ENCODE data around the gene ADRA2A.

The ADRA2A gene

DNA sequence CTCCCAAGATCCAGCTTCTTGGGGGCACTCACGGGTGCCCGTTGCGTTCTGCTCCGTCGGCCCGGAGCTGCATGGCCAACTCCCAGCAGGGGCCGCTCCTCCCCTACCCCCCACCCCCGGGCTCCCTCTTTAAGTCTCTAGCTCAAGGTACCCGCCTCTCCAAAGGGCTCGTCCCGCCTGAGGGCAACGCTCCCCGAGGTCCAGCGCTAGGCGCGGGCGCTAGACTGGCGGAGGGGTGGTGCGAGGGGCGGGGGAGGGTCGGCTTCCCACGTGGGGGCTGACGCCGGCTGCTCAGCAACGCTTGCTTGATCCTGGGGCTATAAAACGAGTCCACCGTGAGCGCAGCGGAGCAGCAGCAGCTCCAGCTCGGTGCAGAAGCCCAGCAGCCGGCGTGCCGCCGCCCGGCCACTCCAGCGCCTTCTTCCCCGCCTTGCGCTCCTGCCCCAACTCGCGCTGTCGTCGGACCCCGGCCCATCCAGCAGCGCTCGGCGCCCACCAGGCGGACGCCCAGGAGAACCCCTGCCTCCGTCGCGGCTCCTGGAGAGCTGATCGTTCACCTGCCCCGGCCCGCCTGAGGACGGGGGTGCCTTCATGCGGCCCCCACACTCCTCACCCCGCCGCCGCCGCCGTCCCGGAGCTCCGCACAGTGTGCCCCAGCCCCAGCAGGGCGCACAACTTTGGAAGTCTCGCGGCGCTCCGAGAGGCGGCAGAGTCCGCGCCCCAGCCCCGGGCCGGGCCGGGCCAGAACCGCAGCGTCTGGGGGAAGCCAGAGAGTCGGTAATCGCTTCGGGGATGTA, at the start of gene ADRA2A:
Gene ADRA2A (plus strand): TSS at position 348 of the 797 bp plus-strand sequence. CDS start 968 bp downstream, outside the sequence.
- DNase-seq = peak; percentile 61

DNA sequence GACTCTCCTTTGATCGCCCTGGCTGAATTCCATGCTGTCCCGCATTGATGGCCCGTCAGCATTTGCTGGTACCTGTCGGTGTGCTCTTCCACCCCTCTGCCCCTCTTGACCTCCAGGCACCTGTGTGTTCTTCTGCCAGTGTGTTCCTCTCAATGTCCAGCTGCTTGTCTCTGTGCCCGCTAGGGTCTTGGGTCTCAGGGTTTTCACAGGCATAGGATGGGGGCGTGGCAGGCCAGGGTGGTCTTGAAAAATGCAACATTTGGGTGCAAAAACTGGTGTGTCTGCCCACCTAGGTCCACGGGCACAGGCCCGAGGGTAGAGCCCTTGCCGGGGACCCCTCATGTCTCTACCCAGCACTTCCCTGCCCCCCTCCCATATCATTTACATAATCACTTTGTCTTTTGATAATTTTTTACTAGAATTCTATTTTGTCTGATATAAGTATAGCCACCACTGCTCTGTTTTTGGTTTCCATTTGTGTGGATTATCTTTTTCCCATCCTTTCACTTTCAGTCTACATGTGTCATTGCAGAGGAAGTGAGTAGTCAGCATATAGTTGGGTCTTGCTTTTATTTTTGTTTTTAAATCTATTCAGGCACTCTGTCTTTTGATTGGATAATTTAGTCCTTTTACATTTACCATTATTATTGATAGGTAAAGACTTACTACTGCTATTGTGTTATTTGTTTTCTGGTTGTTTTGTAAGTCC, 46.6 kb upstream of the ADRA2A start:
- DNase-seq = no peak

DNA sequence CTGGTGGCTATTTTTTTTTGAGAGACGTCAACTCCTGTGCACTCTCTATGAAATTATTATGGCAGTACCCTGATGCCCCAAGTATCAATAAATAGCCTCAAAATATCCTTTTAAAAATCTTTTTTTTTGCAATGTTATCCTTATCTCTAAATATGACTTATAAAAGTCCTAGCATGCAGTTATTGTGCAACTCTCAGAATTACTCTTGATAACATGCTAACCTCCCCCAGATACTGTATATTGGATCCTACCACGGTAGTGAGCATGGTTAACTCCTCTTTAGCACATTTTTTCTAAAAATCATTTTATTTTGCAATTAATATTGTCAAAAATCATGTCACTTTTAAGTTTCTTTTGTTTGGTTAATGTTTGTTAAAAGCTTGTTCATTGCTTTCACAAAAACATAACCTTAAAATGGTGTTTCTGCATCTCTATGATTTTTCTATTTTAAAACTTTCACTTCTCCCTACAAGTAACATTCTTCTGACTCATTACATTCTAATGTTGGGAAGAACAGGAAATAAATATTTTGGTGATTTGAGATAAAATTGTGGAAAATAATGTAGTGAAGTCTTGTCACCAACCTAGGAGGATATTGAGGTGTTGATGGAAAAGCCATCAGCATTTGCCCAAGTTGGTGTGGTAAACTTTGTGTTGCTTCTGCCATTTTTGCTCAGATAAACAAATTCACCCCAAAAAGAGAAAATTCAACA, 42.1 kb upstream of the ADRA2A start:
- no peak for DNase-seq

DNA sequence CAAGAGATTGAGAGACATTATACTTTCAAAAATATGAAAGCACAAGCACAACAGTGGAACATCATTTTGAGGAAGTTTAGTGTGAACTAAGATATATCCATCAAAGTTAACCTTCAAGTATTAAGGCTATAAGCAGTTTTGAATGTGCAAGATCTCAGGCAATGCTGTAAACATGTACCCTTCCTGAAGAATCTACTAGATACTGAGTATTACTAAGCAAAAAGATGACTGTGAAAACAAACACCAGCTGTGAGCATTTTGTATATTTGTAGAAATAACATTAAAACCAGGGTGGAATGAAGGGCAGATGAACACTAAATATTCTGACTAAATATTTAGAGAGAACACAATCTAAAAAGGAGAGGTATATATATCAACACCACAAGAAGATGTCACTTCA, 41.3 kb upstream of the ADRA2A start:
- DNase-seq = no peak

DNA sequence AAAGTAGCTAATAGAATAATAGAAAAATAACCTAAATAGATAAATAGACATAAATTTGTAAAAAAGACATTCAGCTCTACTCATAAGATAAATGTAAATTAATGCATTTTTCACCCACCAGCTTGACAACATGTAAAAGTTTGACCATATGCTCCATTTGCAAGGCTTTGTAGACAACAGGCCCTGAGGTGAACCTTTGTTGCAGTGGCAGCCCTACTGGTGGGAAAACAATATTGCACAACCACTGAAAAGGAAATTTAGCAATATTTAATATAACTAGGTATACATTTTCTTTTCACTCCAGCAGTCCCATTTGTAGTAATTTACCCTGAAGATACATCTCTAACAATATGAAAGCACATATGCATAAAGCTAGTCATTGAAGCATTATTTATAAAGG, 39.0 kb upstream of the ADRA2A start:
- DNase-seq = no peak

DNA sequence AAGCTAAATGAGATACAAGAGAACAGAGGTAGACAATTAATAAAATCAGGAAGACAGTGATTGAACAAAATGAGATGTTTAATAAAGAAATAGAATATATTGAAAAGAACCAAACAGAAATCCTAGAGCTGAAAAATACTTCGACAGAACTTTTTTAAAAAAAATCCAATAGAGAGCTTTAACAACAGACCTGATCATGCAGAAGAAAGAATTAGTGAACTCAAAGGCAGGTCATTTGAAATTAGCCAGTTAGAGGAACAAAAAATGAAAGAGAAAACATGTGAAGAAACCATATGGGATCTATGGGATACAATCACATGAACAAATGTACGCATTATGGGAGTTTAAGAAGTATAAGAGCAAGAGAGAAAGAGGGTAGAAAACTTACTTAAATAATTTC, 37.3 kb upstream of the ADRA2A start:
- DNase-seq = no peak

DNA sequence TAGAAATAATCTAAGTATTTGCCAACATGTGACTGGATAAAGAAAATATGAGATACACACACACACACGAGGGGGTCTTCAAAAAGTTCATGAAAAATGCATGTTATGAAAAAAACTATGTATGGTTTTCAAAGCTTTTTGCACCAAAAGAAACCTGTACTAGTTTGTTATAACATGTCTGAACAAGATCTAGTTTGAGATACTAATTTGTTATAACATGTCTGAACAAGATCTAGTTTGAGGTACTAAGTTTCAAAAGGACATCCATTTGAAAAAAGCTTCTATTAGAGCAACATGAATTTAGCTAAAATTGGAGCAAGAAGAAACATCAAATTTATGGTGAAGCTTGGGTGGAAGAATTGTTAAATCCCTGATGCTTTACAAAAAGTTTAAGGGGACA, 19.8 kb upstream of the ADRA2A start:
- DNase-seq = no peak

DNA sequence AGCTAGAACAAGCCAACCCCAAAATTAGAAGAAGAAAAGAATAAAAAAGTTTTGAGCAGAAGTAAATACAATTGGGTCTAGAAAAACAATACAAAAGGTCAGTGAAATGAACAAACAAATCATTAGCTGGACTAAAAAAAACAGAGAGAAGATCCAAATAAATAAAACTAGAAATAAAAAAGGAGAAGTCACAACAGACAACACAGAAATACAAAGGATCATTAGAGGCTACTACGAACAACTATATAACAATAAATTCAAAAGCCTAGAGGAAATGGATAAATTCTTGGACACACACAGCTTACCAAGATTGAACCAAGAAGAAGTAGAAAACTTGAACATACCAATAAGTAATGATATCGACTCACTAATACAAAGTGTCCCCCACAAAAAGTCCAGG, 13.4 kb upstream of the ADRA2A start:
- DNase-seq = no peak

DNA sequence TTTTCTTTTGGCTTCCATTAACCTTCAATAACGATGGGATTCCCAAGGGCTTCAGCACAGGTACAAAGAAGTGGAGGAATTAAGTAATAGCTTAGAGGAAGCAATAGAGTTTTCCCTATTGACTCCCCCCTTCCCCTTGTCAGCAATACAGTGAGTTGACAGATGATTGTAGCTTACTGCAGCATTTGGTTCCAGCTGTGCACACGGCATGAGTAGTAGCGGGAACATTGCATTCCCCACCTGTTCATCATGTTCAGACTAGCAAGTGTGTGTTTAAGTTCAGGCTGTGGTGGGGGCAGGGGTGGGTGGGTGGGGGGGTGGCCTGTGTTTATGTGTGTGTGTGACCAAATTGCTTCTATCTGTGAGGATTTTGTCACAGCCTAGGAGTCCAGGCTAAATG, 4.6 kb upstream of the ADRA2A start:
- DNase-seq = no peak

DNA sequence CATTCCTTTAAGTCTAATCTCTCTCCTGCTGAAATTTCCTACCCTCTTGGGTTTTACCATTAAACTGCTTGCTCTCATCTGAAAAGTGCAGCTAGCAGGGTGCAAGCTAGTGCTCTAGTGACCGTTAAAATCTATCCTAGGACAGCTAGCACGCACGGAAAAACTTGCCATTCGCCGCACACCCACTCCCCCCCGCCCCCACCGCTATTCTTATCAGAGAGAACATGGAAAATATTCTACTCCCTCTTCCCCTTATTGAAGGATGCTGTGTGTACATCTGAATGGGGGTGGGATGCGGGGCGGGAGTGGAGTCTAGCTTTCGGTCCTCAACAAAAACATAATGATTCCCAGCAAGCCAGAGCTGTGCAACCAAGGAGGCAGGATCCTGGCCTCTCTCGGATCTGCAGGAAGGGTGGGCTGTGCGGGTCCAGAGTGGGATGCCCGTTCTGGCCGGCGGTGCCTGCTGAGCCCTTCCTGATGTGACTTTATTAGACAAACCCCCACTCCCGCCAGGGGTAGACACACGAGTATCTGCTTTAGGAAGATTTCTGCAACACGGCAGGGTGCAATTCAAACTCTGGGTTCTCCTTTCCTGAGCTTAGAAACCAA, 1.1 kb upstream of the ADRA2A start:
- DNase-seq = no peak

DNA sequence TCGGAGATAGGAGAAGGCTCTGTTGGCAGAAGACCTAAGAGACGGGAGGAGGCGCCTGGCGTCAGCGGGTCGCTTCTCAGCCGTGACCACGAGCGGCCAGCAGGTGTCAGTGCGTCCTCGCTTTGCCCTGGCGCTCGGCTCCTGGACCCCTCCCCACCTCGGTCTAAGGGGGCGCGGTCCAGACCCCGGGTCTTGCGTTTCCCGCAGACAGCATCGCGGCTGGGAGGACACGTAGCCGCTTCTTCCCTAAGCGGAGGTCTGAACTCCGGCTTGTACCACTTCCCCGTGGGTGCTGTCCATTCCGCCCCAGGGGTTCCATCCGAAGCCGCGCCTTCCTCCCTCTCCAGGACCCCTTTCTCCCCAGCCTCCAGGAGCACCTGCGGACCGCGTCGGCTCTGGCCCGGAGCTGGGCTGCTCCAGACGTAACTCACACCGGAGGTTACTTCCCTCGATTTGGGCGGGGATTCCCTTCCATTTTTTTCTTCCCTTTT, 593 bp upstream of the ADRA2A start:
- peak; percentile 77 for DNase-seq

DNA sequence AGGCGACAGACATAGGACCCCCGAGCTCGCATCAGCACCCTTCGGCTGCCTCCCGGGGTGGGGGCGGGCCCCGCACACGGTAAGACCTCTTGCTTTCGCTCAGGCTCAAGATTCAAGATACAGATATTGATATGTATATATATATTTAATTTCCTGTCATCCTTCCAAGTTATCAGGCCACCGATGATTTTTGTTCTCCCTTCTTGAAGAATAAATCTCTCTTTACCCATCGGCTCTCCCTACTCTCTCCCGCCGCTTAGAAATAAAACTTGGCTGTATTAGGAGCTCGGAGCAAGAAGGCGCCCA, 603 bp downstream of the ADRA2A start:
- no peak for DNase-seq

DNA sequence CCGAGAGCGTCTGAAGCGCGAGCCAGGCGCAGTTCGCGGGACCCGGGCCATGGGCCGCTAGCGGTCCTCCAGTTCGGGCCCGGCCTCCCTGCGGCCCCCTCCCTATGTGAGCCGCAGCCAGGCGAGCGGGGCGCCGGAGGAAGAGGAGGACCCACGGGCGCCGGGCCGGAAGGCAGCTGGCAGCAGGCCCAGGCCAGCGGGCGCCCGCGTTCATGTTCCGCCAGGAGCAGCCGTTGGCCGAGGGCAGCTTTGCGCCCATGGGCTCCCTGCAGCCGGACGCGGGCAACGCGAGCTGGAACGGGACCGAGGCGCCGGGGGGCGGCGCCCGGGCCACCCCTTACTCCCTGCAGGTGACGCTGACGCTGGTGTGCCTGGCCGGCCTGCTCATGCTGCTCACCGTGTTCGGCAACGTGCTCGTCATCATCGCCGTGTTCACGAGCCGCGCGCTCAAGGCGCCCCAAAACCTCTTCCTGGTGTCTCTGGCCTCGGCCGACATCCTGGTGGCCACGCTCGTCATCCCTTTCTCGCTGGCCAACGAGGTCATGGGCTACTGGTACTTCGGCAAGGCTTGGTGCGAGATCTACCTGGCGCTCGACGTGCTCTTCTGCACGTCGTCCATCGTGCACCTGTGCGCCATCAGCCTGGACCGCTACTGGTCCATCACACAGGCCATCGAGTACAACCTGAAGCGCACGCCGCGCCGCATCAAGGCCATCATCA, 1.1 kb downstream of the ADRA2A start:
- peak; percentile 30 for DNase-seq

DNA sequence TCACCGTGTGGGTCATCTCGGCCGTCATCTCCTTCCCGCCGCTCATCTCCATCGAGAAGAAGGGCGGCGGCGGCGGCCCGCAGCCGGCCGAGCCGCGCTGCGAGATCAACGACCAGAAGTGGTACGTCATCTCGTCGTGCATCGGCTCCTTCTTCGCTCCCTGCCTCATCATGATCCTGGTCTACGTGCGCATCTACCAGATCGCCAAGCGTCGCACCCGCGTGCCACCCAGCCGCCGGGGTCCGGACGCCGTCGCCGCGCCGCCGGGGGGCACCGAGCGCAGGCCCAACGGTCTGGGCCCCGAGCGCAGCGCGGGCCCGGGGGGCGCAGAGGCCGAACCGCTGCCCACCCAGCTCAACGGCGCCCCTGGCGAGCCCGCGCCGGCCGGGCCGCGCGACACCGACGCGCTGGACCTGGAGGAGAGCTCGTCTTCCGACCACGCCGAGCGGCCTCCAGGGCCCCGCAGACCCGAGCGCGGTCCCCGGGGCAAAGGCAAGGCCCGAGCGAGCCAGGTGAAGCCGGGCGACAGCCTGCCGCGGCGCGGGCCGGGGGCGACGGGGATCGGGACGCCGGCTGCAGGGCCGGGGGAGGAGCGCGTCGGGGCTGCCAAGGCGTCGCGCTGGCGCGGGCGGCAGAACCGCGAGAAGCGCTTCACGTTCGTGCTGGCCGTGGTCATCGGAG, 1.8 kb downstream of the ADRA2A start:
- DNase-seq = no peak

DNA sequence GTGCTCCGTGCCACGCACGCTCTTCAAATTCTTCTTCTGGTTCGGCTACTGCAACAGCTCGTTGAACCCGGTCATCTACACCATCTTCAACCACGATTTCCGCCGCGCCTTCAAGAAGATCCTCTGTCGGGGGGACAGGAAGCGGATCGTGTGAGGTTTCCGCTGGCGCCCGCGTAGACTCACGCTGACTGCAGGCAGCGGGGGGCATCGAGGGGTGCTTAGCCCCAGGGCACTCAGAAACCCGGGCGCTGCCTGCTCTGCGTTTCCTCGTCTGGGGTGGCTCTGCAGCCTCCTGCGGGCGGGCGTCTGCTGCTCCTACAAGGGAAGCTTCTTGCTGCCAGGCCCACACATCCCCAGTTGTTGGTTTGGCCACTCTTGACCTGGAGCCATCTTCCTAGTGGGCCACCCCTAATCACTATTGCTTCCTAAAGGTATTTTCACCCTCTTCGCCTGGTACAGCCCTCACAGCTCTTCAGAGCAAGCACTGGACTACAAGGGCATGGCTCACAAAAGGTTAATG, 2.5 kb downstream of the ADRA2A start:
- no peak for DNase-seq

DNA sequence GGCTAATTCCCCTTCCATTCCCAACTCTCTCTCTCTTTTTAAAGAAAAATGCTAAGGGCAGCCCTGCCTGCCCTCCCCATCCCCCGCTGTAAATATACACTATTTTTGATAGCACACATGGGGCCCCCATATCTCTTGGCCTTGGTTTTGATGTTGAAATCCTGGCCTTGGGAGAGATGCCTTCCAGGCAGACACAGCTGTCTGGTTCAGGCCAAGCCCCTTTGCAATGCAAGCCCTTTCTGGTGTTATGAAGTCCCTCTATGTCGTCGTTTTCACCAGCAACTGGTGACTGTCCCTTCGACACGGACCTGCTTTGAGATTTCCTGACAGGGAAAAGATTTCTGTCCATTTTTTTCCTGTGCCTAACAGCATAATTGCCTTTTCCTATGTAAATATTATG, 3.0 kb downstream of the ADRA2A start:
- DNase-seq = no peak

DNA sequence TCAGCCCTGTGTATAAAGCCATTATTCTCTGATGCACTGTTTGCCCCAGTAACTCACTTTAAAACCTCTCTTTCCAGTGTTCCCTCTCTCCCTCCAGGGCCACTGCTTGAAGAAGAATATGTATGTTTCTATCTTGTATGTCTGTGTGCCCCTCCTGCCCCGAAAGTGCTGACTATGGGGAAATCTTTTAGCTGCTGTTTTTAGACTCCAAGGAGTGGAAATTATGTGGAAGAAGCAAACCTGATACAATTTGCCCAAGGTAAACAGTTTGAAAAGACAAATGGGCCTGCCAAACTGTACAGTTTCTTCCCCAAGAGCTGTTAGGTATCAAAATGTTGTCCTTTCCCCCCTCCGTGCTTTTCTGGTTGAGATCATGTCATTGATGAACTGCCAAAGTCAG, 3.4 kb downstream of the ADRA2A start:
- no peak for DNase-seq

DNA sequence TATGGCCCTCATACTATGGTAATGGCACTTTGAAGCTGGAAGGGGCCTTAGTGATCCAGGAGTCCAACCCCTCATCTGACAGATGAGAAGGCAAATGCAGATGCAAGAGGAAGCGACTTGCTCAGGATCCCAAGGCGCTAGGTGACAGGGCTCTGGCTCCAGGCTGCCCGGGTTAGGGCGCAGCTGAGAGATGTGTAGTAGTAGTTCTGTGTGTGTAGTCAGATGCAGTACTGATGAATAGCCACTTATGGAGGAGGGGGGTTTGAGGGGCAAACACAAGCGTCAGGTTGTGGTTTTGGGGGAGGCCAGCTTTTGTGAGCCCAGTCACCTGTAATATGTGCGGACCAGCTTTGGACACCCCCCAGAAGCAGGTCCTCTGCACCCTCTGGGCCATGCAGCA, 4.8 kb downstream of the ADRA2A start:
- no peak for DNase-seq

DNA sequence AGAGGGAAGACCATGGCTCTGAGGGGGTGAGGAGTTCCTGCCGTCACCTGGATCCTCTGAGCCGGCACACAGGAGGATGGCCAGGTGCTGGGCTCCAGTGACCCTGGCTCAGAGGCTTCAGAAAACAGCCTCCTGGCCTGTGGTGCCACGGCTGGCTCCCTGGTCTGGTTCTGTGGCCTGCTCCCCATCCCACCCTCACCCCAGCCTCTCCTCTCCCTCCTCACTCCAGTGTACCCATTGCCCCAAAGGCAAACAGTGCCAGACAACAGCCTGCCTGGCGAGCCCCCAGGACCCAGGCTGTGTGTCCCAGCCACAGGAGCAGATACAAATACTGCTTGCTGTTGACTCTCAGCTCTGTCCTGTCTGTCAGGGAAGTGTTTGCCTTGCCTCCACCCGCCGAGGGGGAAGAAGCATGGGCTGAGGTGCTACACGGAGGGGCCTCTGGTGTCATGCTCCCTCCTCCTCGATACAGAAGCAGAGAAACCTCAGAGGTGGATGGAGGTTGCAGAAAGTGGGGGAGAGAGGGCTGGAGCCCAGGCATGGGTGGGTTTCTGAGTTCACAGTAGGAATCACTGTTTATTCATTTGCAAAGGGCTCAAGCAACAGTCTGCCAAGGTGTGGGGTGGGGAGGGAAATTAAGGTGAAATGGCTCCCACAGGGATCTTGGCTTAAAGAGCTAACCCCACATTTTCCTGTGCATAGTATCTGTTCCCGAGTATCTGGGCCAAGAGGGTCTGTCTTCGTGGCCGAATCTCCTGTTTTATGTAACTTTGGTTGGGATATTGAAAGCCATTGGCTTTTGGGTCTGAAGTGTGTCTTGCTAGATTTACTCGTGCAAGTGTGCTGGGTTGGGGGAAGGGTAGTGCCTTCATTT, 5.5 kb downstream of the ADRA2A start:
- DNase-seq = no peak

DNA sequence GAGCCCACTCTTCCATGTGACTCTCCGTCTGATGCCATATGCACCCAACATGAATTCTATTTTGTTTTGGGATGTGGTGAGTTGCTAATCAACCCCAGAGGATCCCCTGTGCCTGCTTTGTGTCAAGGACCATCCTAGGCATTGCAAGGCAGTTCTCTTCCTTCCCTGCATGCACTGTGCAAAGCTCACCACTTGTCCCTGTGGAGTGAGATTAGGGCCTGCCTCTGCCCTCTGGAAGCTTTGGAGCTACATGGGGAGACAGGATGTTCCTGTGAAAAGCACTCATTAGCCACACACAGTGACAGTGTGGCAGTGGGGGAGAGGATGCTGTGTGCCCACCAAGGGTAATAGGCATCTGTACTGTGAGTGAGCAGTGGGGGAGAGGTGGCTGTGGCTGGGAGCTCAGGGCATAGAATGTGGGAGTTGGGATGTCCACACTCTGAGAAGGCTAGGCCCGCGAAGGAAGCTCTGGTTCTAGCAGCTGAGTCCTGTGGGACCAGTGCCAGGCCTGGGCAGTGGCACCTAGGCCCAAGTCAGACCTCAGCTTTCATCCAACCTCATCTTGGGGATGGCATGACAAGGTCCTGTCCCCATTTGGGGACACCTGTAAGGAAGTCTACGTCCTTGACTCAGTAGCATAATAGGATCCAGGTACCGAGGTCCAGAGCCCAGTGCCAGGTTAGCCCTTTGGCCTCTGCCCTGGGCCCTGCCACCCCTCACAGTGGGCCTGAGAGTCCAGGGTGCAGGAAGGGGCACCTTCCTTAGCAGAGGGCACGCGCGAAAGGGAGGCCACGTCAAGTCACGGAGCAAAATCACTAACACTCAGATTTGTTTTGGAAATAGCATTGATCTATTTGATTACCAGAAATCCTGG, 6.6 kb downstream of the ADRA2A start:
- no peak for DNase-seq
